ENCODE measurements around the gene ZNF500.

GRCh38 chr16:4767872-4768548, 1.0 kb upstream of the ZNF500 start:
- no peak for TF ChIP-seq POLR2AphosphoS5 (IDR thresholded peaks at IDR 0.05)
- TF ChIP-seq, protein P1, sequence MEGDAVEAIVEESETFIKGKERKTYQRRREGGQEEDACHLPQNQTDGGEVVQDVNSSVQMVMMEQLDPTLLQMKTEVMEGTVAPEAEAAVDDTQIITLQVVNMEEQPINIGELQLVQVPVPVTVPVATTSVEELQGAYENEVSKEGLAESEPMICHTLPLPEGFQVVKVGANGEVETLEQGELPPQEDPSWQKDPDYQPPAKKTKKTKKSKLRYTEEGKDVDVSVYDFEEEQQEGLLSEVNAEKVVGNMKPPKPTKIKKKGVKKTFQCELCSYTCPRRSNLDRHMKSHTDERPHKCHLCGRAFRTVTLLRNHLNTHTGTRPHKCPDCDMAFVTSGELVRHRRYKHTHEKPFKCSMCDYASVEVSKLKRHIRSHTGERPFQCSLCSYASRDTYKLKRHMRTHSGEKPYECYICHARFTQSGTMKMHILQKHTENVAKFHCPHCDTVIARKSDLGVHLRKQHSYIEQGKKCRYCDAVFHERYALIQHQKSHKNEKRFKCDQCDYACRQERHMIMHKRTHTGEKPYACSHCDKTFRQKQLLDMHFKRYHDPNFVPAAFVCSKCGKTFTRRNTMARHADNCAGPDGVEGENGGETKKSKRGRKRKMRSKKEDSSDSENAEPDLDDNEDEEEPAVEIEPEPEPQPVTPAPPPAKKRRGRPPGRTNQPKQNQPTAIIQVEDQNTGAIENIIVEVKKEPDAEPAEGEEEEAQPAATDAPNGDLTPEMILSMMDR (IDR thresholded peaks at IDR 0.05): no peak

Data from sigmoid colon (tissue), 4 donors.